Sigmoid colon (tissue), 7 donors: ENCODE measurements around the gene COLEC11. TPM values are rescaled to one million over a fixed set of nuclear protein-coding genes. Genes with fewer than 3 reads are reported as not detected.
A peak's percentile ranks its signal among the peaks of the same experiment; 100 is the strongest.

Experiments used
- DNase-seq: peaks from one replicate; pipeline ENCODE4 v3.0.0-alpha.2; 2019
- H3K27ac ChIP-seq, 4 donors: fragments of 200-600 bp; sonication (generic); one replicate each; pipeline ENCODE4 v1.5.1; 2016 to 2019; ENCODE audit warnings: mild to moderate bottlenecking in 1 of 4
- H3K27me3 ChIP-seq, 3 donors: fragments of 200-600 bp; sonication (generic); one replicate each; pipeline ENCODE4 v1.5.1; 2019; ENCODE audit warnings: mild to moderate bottlenecking in 1 of 3
- H3K36me3 ChIP-seq, 4 donors: fragments of 200-600 bp; sonication (generic); one replicate each; pipeline ENCODE4 v1.5.1; 2016 to 2019
- H3K4me1 ChIP-seq, 4 donors: fragments of 200-600 bp; sonication (generic); one replicate each; pipeline ENCODE4 v1.5.1; 2017 to 2019
- H3K4me3 ChIP-seq, 4 donors: fragments of 200-600 bp; sonication (generic); one replicate each; pipeline ENCODE4 v1.5.1; 2017 to 2019; ENCODE audit warnings: mild to moderate bottlenecking in 2 of 4, moderate library complexity in 1 of 4
- H3K9me3 ChIP-seq, 4 donors: fragments of 200-600 bp in 3 of 4; sonication (generic) in 3 of 4; one replicate each; pipeline versions ENCODE4 v1.5.1 to v1.6.1; 2013 to 2019
- CTCF ChIP-seq, 4 experiments: fragments of 450-650 bp in 3 of 4; fragments of 200-600 bp in 1 of 4; IDR thresholded peaks; one replicate each; pipeline ENCODE4 v1.5.1; 2016 to 2019; ENCODE audit warnings: antibody characterized with exemption in 4 of 4, mild to moderate bottlenecking in 3 of 4, moderate library complexity in 2 of 4
- EP300 ChIP-seq, 4 donors: sonication (generic); formaldehyde crosslinking; IDR thresholded peaks; one replicate each; pipeline ENCODE4 v1.6.1; 2017; ENCODE audit warnings: antibody characterized with exemption in 4 of 4
- POLR2A ChIP-seq, 2 donors: fragments of 450-650 bp; IDR thresholded peaks; one replicate each; pipeline ENCODE4 v1.6.1; 2016; ENCODE audit warnings: antibody characterized with exemption in 2 of 2, mild to moderate bottlenecking in 2 of 2, moderate library complexity in 2 of 2
- POLR2AphosphoS5 ChIP-seq, 4 donors: sonication (generic); formaldehyde crosslinking; IDR thresholded peaks; one replicate each; pipeline ENCODE4 v1.6.1; 2017; ENCODE audit warnings: antibody characterized with exemption in 4 of 4
- WGBS, 2 donors: extraction: QIAGEN DNeasy Blood & Tissue Kit; methylation state at CpG; one replicate each; pipeline ENCODE4 v1.1.7; 2013; 5-methylcytosine and 5-hydroxymethylcytosine counted together
- intact Hi-C: fragments of 100-400 bp; cut with DNase I; formaldehyde crosslinking; loops from one replicate; pipeline ENCODE4 v1.15.1; 2023
- polyA plus RNA-seq, 3 donors: library from polyadenylated mRNA; stranded (reverse); fragments of 200-250 nt; gene quantifications; one replicate each; pipeline ENCODE4 v1.2.3, GENCODE V29; 2013
- total RNA-seq, 4 donors: library from RNA; depleted of rRNA; stranded (reverse); fragments of >200 nt; gene quantifications; one replicate each; pipeline ENCODE4 v1.1.0, GENCODE V29; 2016
- donor health status: healthy with polysubstance abuse.
- donor health status: Bipolar disorder and iron deficiency.
- donor health status: healthy.

COLEC11 gene
- total and polyA plus RNA-seq, 7 donors: 0.92 to 8.2 (median 2.9) TPM

- peaks cover 0 to 12% (median 0%) of the 10 kb centered on the region in 4 donors for H3K4me1 ChIP-seq
- no peaks in the 10 kb centered on the region for H3K9me3 ChIP-seq
- no peaks in the 10 kb centered on the region for H3K36me3 ChIP-seq
- H3K27me3 ChIP-seq: no peaks in the 10 kb centered on the region
- TF ChIP-seq POLR2A (IDR thresholded peaks at IDR 0.05): no peak
- no peak for TF ChIP-seq POLR2AphosphoS5 (IDR thresholded peaks at IDR 0.05)
- no peak for TF ChIP-seq CTCF (IDR thresholded peaks at IDR 0.05)
- TF ChIP-seq EP300 (IDR thresholded peaks at IDR 0.05): no peak
- H3K27ac ChIP-seq: no peak overlapping the region
- WGBS, 2 donors: 84% methylated on average over 8 of the region's 8 CpGs
- intact Hi-C loops: no loop called here
- DNase-seq: peak; percentile 53
- no peak overlapping the region for H3K4me3 ChIP-seq
Measured at GRCh38 chr2:3638456-3638810, 43.5 kb downstream of the COLEC11 start.

- Histone ChIP-seq H3K27me3 (no peaks in the 10 kb centered on the region), H3K9me3 (no peaks in the 10 kb centered on the region), H3K4me1 (peaks cover 0 to 12% (median 0%) of the 10 kb centered on the region in 4 donors), H3K4me3 (no peak overlapping the region), H3K27ac (no peak overlapping the region), H3K36me3 (no peaks in the 10 kb centered on the region)
- 81 to 88% methylated on average over 10 of the region's 10 CpGs for WGBS, 2 donors
- TF ChIP-seq POLR2AphosphoS5 (IDR thresholded peaks at IDR 0.05) (no peak), POLR2A (IDR thresholded peaks at IDR 0.05) (no peak), CTCF (IDR thresholded peaks at IDR 0.05) (no peak), EP300 (IDR thresholded peaks at IDR 0.05) (no peak)
- peak; percentile 25 for DNase-seq
- intact Hi-C loops: no loop called here
Measured at GRCh38 chr2:3639015-3639630, 44.2 kb downstream of the COLEC11 start.

GRCh38 chr2:3639653-3640052 is 44.7 kb downstream of the COLEC11 start:
- no peak overlapping the region for H3K4me3 ChIP-seq
- no peaks in the 10 kb centered on the region for H3K36me3 ChIP-seq
- no peaks in the 10 kb centered on the region for H3K27me3 ChIP-seq
- no peaks in the 10 kb centered on the region for H3K9me3 ChIP-seq
- DNase-seq: peak; percentile 37
- intact Hi-C loops: no loop called here
- TF ChIP-seq POLR2AphosphoS5 (IDR thresholded peaks at IDR 0.05) (no peak), POLR2A (IDR thresholded peaks at IDR 0.05) (no peak), EP300 (IDR thresholded peaks at IDR 0.05) (no peak), CTCF (IDR thresholded peaks at IDR 0.05) (no peak)
- WGBS, 2 donors: 80 to 85% methylated on average over 8 of the region's 8 CpGs
- H3K4me1 ChIP-seq: peaks cover 0 to 12% (median 0%) of the 10 kb centered on the region in 4 donors
- H3K27ac ChIP-seq: no peak overlapping the region

- Histone ChIP-seq H3K4me3 (no peak overlapping the region), H3K27ac (no peak overlapping the region), H3K4me1 (peaks cover 0 to under 1% (median 0%) of the 10 kb centered on the region in 4 donors), H3K27me3 (no peaks in the 10 kb centered on the region), H3K36me3 (no peaks in the 10 kb centered on the region), H3K9me3 (no peaks in the 10 kb centered on the region)
- intact Hi-C loops: no loop called here
- peak; percentile 42 for DNase-seq
- TF ChIP-seq POLR2AphosphoS5 (IDR thresholded peaks at IDR 0.05) (no peak), POLR2A (IDR thresholded peaks at IDR 0.05) (no peak), EP300 (IDR thresholded peaks at IDR 0.05) (no peak), CTCF (IDR thresholded peaks at IDR 0.05) (no peak)
- WGBS, 2 donors: 87 to 92% methylated on average over 13 of the region's 13 CpGs
Measured at GRCh38 chr2:3641181-3641580, 46.3 kb downstream of the COLEC11 start.
